SIG-M5 treated with dmso at 0.1 percent for 504 hours (cell line): ENCODE data around the gene TEN1.
"Not testable (repeated sequence)": the region's sequence is repeated elsewhere in the genome, so short reads cannot be mapped to it uniquely, and the experiment has no call there.

Experiments
- DNase-seq: peaks from one replicate; lab custom pipeline; 2025; ENCODE audit not compliant: unreplicated experiment; lab: John Stamatoyannopoulos, UW

Gene TEN1

GRCh38 chr17:76024353-76024752 lies 45.3 kb downstream of the TEN1 start:
- DNase-seq = no peak

- DNase-seq = no peak
These were observed 46.3 kb downstream of the TEN1 start for GRCh38 chr17:76025294-76025693.

GRCh38 chr17:76026714-76027158 lies 47.7 kb downstream of the TEN1 start:
- DNase-seq = no peak

GRCh38 chr17:76027159-76027839 lies 48.3 kb downstream of the TEN1 start, which contains the start of gene EVPL:
Gene EVPL, minus strand, starts transcription at chr17:76027306. Its CDS starts 108 bp downstream, at chr17:76027198.
- DNase-seq = peak; percentile 20

- no peak for DNase-seq
These were observed 53.2 kb downstream of the TEN1 start for GRCh38 chr17:76032073-76032779.

GRCh38 chr17:76032780-76033108 lies 53.7 kb downstream of the TEN1 start:
- DNase-seq = no peak

GRCh38 chr17:76033139-76033538 lies 54.1 kb downstream of the TEN1 start:
- no peak for DNase-seq

- DNase-seq = no peak
These were observed 55.6 kb downstream of the TEN1 start for GRCh38 chr17:76034428-76035350.

- no peak for DNase-seq
These were observed 57.6 kb downstream of the TEN1 start for GRCh38 chr17:76036497-76037261.

GRCh38 chr17:76038050-76038449 lies 59.0 kb downstream of the TEN1 start:
- no peak for DNase-seq

GRCh38 chr17:76039121-76039520 lies 60.1 kb downstream of the TEN1 start:
- DNase-seq = no peak

- DNase-seq = no peak
These were observed 61.3 kb downstream of the TEN1 start for GRCh38 chr17:76040376-76040775.

- DNase-seq = not testable (repeated sequence)
These were observed 63.8 kb downstream of the TEN1 start for GRCh38 chr17:76042868-76043267.

- DNase-seq = not testable (repeated sequence)
These were observed 65.5 kb downstream of the TEN1 start for GRCh38 chr17:76044475-76045007.

GRCh38 chr17:76046064-76046463 lies 67.0 kb downstream of the TEN1 start:
- no peak for DNase-seq

- DNase-seq = no peak
These were observed 69.1 kb downstream of the TEN1 start for GRCh38 chr17:76048025-76048605.

GRCh38 chr17:76048711-76049110 lies 69.7 kb downstream of the TEN1 start:
- DNase-seq = no peak

- DNase-seq = no peak
These were observed 70.2 kb downstream of the TEN1 start for GRCh38 chr17:76049239-76049638.

- no peak for DNase-seq
These were observed 70.9 kb downstream of the TEN1 start for GRCh38 chr17:76049836-76050537.
